ENCODE data around the gene OR51D1. TPM values are rescaled to one million over a fixed set of nuclear protein-coding genes. Genes with fewer than 3 reads are reported as not detected.
A peak's percentile ranks its signal among the peaks of the same experiment; 100 is the strongest.

The OR51D1 gene
- total and polyA plus RNA-seq, 8 donors: not detected

DNA sequence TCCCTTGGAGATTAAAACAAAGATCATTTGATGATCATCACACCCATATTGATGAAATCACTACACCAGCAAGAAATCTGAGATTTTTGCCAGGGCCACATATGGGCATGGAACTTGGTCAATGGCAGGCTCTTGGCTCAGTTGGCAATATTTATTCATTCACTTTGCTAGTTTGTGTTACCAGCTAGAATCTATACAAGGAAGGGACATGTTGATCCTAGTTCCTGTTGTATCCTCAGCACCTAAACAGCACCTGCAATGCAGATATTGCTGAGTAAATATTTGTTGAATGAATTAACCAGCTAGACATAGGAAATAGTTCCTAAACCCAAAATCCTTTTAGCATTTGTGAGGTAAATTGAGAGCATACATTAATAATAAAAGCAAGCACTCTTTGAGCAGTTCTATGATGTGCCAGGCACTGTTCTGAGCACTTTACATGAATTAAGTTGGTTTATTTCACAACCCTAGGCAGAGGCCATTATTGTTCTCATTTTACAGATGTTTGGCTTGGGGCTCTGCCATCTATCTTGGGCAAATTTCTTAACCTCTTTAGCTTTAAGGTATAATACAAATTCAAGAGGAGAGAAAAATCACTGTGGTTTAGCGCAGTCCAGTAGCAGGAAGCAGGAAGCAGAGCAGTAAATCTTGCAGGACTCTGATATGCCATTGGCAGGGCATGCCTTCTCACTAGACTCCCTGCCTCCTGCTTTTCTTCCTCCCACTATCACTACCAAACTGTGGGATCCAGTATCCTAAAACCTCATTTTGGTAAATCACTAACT lies 30.9 kb upstream of the OR51D1 start:
- TF ChIP-seq, protein P1, sequence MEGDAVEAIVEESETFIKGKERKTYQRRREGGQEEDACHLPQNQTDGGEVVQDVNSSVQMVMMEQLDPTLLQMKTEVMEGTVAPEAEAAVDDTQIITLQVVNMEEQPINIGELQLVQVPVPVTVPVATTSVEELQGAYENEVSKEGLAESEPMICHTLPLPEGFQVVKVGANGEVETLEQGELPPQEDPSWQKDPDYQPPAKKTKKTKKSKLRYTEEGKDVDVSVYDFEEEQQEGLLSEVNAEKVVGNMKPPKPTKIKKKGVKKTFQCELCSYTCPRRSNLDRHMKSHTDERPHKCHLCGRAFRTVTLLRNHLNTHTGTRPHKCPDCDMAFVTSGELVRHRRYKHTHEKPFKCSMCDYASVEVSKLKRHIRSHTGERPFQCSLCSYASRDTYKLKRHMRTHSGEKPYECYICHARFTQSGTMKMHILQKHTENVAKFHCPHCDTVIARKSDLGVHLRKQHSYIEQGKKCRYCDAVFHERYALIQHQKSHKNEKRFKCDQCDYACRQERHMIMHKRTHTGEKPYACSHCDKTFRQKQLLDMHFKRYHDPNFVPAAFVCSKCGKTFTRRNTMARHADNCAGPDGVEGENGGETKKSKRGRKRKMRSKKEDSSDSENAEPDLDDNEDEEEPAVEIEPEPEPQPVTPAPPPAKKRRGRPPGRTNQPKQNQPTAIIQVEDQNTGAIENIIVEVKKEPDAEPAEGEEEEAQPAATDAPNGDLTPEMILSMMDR (IDR thresholded peaks at IDR 0.05): no peak
- intact Hi-C loops (cut with DNase I): no loop called here
- Histone ChIP-seq H3K36me3 (peaks cover 0 to 34% of the 10 kb centered on the region in 2 donors), H3K4me3 (peak overlapping the region in 1 of 2 donors; percentile 63), H3K9me3 (no peaks in the 10 kb centered on the region), H3K27me3 (no peaks in the 10 kb centered on the region), H3K4me1 (peaks cover 0 to 22% of the 10 kb centered on the region in 2 donors), H3K27ac (peak overlapping the region in 1 of 2 donors; percentile 93)
- ATAC-seq: peak; percentile 40
- peak in 2 of 4 donors; percentile 3 to 21 for DNase-seq

DNA sequence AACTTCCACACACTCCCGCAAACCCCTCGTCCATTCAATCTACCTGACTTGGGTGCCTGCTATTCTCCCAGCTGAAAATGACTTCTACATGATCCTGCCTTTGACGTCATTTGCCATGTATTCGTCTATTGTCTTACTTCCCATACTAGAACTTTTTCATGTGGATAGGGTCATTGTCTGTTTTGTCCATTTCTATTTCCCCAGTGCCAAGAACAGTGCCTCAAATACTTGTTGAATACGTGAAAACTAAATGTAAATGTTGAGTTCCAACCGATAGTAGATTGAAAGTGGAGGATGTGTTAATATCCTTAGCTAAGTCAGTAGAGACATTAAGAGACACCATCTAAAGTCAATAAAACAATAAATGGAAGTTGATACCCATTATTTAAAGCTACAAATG lies 30.2 kb upstream of the OR51D1 start:
- no peaks in the 10 kb centered on the region for H3K9me3 ChIP-seq
- intact Hi-C loops (cut with DNase I): no loop called here
- H3K4me1 ChIP-seq: peaks cover 0 to 22% of the 10 kb centered on the region in 2 donors
- peak; percentile 1 for ATAC-seq
- TF ChIP-seq, protein P1 (IDR thresholded peaks at IDR 0.05): no peak
- peak overlapping the region; percentile 63 to 70 for H3K4me3 ChIP-seq
- H3K27ac ChIP-seq: peak overlapping the region; percentile 92 to 93
- DNase-seq: peak in 2 of 4 donors; percentile 2 to 9
- no peaks in the 10 kb centered on the region for H3K27me3 ChIP-seq
- peaks cover 0 to 27% of the 10 kb centered on the region in 2 donors for H3K36me3 ChIP-seq

DNA sequence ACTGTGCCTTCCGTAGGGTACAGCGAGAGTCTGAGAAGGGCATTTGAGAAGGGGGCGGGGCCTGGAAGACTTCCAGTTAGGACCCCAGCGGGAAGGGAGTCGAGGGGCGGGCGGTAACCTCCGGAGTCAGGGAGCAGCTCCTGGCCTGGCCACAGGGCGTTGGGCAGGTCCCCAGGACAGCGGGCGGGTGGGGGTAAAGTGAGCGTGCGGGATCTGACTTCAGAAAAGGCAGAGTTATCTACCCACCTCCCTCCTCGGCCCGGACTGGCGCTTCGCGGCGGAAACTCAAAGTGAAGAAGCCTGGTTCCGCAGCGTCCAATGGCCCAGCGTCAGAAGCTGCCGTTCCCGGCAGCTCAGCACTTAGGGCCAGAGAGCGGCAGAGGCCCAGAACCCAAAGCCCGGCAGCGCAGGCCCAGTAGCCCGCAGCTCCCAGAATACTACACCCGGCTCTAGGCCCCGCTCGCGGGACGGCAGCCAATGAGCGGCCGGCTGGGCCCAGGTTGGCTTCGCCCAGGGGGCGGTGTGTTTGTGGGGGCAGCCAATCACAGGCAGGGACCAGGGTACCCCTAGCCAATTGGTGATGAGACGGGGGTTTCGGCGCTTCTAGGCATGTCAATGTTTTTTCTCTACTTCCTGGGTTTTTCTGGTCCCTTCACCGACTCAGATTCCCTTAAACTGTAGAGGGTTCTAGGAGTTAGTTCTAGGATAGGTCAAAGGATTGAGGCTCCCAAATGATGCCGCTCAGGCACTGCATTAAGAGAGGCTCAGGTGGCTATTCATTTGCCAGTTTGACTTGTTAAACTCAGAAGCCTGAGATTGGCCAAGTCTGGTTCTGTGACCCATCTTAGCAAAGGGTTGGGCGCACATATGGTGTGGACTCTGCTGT lies 29.3 kb upstream of the OR51D1 start, which contains the start of gene TRIM68:
Gene TRIM68, minus strand, starts transcription at position 451 of the 886 bp plus-strand sequence. CDS start 2,727 bp downstream, outside the sequence.
- intact Hi-C loops (cut with DNase I): no loop called here
- peaks cover 0 to 22% of the 10 kb centered on the region in 2 donors for H3K4me1 ChIP-seq
- H3K9me3 ChIP-seq: no peaks in the 10 kb centered on the region
- TF ChIP-seq, protein P1 (IDR thresholded peaks at IDR 0.05): no peak
- no peaks in the 10 kb centered on the region for H3K27me3 ChIP-seq
- peak within 1 kb of the TSS; percentile 63 to 70 for H3K4me3 ChIP-seq
- ATAC-seq (peak; percentile 99), DNase-seq (peak; percentile 86 to 99 (median 96))
- H3K36me3 ChIP-seq: peaks cover 0 to 18% of the 10 kb centered on the region in 2 donors
- H3K27ac ChIP-seq: peak within 1 kb of the TSS; percentile 92 to 93

DNA sequence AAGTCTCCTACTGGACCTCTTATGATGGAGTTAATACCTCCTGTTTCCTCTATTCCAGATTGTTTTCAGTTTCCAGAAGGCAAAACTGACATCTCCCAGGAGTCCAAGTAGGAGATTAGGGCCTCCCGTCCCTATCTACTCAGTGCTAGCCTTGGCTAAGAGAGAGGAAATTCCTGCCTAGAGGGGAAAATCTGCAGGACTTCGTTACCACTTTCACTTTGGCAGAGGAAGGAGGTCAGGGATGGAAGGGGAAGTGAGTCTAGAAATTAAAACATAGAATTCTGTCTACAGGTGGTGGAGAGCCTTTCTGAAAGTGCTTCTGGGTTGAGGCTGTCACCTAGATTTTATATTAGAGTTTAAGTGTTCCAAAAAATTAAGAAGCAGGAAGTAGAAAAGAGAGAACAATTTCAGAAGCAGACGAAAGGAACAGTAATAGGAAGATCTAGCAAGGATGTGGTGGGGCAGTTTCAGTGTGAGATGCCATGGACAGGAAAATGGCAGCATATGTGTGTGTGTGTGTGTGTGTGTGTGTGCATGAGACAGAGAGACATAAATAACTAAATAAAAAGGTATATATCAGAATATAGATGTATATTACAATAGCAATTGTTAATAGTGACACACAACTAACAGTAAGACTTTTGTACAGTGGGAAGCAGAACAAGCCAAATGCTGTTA lies 26.9 kb upstream of the OR51D1 start:
- ATAC-seq (no peak), DNase-seq (no peak)
- Histone ChIP-seq H3K27me3 (no peaks in the 10 kb centered on the region), H3K36me3 (no peaks in the 10 kb centered on the region), H3K4me1 (peaks cover 0 to 22% of the 10 kb centered on the region in 2 donors), H3K9me3 (no peaks in the 10 kb centered on the region), H3K4me3 (no peak overlapping the region), H3K27ac (peak overlapping the region in 1 of 2 donors; percentile 43)
- intact Hi-C loops (cut with DNase I): no loop called here
- TF ChIP-seq, protein P1 (IDR thresholded peaks at IDR 0.05): no peak
